IMR-90 (cell line): ENCODE data around the gene COL4A2.

Experiments used
- CEBPB ChIP-seq: IDR thresholded peaks from 2 replicates; pipeline ENCODE4 v1.6.1; 2012; ENCODE audit warnings: low read depth, low read length, improper control_type of control experiment
- FOS ChIP-seq: fragments of 150-350 bp; IDR thresholded peaks from 2 replicates; pipeline ENCODE4 v1.6.1; 2016; ENCODE audit warnings: low read depth, low read length
- MAFK ChIP-seq: IDR thresholded peaks from 2 replicates; pipeline ENCODE4 v1.6.1; 2012; ENCODE audit warnings: low read depth, low read length, improper control_type of control experiment
- POLR2A ChIP-seq: IDR thresholded peaks from 2 replicates; pipeline ENCODE4 v1.6.1; 2012; ENCODE audit warnings: mild to moderate bottlenecking, low read depth, low read length
- RFX5 ChIP-seq: IDR thresholded peaks from 2 replicates; pipeline ENCODE4 v1.8.0; 2012; ENCODE audit warnings: low read depth, mild to moderate bottlenecking, low read length, moderate library complexity
- SMC3 ChIP-seq: fragments of 150-350 bp; IDR thresholded peaks from 2 replicates; pipeline ENCODE4 v1.6.1; 2016; ENCODE audit warnings: low read depth, mild to moderate bottlenecking, antibody characterized with exemption, low read length, moderate library complexity
- TF ChIP-seq, protein P1 (sequence below): conservative IDR thresholded peaks from 2 replicates; pipeline ENCODE4 v1.5.1; 2012; ENCODE audit warnings: mild to moderate bottlenecking, low read depth, low read length, improper control_type of control experiment

DNA sequence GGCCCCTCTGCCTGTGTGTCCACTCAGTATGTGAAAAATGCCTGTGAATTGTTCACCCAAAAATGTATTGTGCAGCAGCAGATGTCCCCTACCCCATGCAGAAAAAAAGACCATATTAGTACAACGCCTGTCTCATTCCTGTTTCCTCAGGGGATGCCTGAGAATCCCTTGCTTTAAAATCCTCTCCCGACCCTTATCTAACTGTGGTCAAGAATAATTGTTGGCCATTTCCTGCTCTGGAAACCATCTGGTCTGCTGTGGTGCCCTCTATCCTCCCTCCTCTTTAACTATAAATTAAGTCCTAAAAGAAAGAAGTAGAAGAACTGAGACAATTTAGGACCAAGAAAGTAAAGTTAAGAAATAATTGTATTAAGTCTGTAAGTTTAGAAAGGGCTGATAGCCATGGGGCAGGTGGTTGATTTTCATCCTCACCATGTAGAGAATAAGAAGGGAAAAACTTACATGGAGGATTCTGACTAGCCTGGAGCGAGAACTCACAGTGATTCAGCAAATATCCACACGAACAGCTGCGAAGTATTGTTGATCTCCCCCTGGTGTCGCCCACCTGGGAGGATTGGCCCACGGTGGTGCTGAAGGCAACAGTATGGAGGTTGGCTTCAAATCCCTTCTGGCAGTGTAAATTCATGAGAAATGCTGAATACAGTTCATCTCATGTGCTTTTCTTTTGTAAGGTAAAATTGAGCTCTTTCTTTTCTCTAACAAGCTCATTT is 85.6 kb downstream of the COL4A2 start:
- no peak for TF ChIP-seq CEBPB
- TF ChIP-seq RFX5, result no peak
- no peak for TF ChIP-seq MAFK
- TF ChIP-seq, protein P1, sequence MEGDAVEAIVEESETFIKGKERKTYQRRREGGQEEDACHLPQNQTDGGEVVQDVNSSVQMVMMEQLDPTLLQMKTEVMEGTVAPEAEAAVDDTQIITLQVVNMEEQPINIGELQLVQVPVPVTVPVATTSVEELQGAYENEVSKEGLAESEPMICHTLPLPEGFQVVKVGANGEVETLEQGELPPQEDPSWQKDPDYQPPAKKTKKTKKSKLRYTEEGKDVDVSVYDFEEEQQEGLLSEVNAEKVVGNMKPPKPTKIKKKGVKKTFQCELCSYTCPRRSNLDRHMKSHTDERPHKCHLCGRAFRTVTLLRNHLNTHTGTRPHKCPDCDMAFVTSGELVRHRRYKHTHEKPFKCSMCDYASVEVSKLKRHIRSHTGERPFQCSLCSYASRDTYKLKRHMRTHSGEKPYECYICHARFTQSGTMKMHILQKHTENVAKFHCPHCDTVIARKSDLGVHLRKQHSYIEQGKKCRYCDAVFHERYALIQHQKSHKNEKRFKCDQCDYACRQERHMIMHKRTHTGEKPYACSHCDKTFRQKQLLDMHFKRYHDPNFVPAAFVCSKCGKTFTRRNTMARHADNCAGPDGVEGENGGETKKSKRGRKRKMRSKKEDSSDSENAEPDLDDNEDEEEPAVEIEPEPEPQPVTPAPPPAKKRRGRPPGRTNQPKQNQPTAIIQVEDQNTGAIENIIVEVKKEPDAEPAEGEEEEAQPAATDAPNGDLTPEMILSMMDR, result no peak
- TF ChIP-seq FOS, result no peak
- TF ChIP-seq POLR2A, result no peak; the same call in 1 of the 2 replicates
- TF ChIP-seq SMC3, result no peak
